Spleen (tissue), 7 donors: ENCODE measurements around the gene SERPINB2.

Experiments
- POLR2A ChIP-seq, 3 donors: fragments of 450-650 bp; IDR thresholded peaks; one replicate each; pipeline ENCODE4 v1.5.1; 2017; ENCODE audit warnings: antibody characterized with exemption in 3 of 3, mild to moderate bottlenecking in 1 of 3
- POLR2AphosphoS5 ChIP-seq, 3 donors: sonication (generic); formaldehyde crosslinking; IDR thresholded peaks; one replicate each; pipeline ENCODE4 v1.5.1; 2017; ENCODE audit warnings: antibody characterized with exemption in 3 of 3
- TF ChIP-seq, protein P1 (sequence below), 11 experiments: fragments of 200-600 bp in 7 of 11; fragments of 450-650 bp in 4 of 11; sonication (generic) in 4 of 11; IDR thresholded peaks in 8 of 11; conservative IDR thresholded peaks in 3 of 11; 1 replicate in 7 of 11; 2 replicates in 4 of 11; pipeline versions ENCODE4 v1.4.0 to v1.8.0; 2016 to 2021; ENCODE audit warnings: antibody characterized with exemption in 11 of 11, inconsistent platforms in 4 of 11, mild to moderate bottlenecking in 1 of 11
- donor health status: DM: no; HTN: no; CAD: no; lungs with moderate emphysema.
- donor health status: DM: no; HTN: no; CAD: no.
- donor health status: DM: no; HTN: no; CAD: no.

DNA sequence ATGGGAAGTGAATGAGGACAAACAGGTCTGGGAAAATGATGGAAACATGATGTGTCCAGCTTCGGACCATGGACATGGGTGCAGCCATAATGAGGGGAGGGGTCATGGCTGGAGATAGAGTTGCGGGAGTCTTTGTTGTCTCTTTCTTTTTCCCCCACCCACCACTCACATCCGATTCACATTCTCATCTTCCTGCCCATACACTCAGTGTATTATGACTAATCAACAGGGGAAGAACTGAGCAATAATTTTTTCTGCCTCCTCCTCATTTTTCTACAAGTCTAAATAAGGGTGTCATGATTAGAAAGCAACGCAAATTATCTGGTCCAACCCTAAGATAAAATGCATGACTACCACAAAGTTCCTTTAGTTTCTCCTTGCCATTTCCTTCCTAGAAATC, 5.7 kb upstream of the SERPINB2 start:
- TF ChIP-seq POLR2AphosphoS5 (IDR thresholded peaks at IDR 0.05) = no peak
- TF ChIP-seq POLR2A (IDR thresholded peaks at IDR 0.05) = no peak
- TF ChIP-seq, protein P1, sequence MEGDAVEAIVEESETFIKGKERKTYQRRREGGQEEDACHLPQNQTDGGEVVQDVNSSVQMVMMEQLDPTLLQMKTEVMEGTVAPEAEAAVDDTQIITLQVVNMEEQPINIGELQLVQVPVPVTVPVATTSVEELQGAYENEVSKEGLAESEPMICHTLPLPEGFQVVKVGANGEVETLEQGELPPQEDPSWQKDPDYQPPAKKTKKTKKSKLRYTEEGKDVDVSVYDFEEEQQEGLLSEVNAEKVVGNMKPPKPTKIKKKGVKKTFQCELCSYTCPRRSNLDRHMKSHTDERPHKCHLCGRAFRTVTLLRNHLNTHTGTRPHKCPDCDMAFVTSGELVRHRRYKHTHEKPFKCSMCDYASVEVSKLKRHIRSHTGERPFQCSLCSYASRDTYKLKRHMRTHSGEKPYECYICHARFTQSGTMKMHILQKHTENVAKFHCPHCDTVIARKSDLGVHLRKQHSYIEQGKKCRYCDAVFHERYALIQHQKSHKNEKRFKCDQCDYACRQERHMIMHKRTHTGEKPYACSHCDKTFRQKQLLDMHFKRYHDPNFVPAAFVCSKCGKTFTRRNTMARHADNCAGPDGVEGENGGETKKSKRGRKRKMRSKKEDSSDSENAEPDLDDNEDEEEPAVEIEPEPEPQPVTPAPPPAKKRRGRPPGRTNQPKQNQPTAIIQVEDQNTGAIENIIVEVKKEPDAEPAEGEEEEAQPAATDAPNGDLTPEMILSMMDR (IDR thresholded peaks at IDR 0.05 in 8 of 11, conservative IDR thresholded peaks at IDR 0.05 in 3 of 11) = no peak
